Neuronal stem cell (in vitro differentiated cells): Measurements from ENCODE around the gene CNPY1.
A peak's percentile ranks its signal among the peaks of the same experiment; 100 is the strongest.

Source experiments
- DNase-seq: peaks from one replicate; pipeline ENCODE4 v3.0.0-alpha.2; 2013; ENCODE audit warnings: low spot score
- H2AFZ ChIP-seq: one replicate; pipeline ENCODE4 v1.6.1; 2013; ENCODE audit warnings: mild to moderate bottlenecking, low read length, inconsistent platforms
- H2AK5ac ChIP-seq: 2 replicates; pipeline ENCODE4 v1.6.1; 2013; ENCODE audit warnings: low read depth, mild to moderate bottlenecking, inconsistent platforms, low read length, moderate library complexity, mixed read lengths
- H2BK120ac ChIP-seq: 2 replicates; pipeline ENCODE4 v1.6.1; 2013; ENCODE audit warnings: low read depth, mild to moderate bottlenecking, inconsistent platforms, low read length, moderate library complexity, mixed read lengths
- H2BK12ac ChIP-seq: one replicate; pipeline ENCODE4 v1.6.1; 2013; ENCODE audit warnings: low read length, inconsistent platforms
- H2BK15ac ChIP-seq: 2 replicates; pipeline ENCODE4 v1.6.1; 2013; ENCODE audit warnings: mild to moderate bottlenecking, low read length, inconsistent platforms, mixed read lengths
- H2BK5ac ChIP-seq: one replicate; pipeline ENCODE4 v1.6.1; 2013; ENCODE audit warnings: inconsistent platforms, mild to moderate bottlenecking, low read length, moderate library complexity
- H3K14ac ChIP-seq: one replicate; pipeline ENCODE4 v1.6.1; 2013; ENCODE audit warnings: low read length, inconsistent platforms
- H3K18ac ChIP-seq: 2 replicates; pipeline ENCODE4 v1.6.1; 2013; ENCODE audit warnings: low read length, inconsistent platforms
- H3K23ac ChIP-seq: 2 replicates; pipeline ENCODE4 v1.6.1; 2013; ENCODE audit warnings: low read depth, mild to moderate bottlenecking, mixed read lengths, low read length, inconsistent platforms; ENCODE audit not compliant: poor library complexity
- H3K27ac ChIP-seq: replicated peaks from 3 replicates; pipeline ENCODE4 v1.5.1; 2013; ENCODE audit warnings: low read length, inconsistent platforms
- H3K27me3 ChIP-seq, 3 experiments: 2 replicates each; pipeline ENCODE4 v1.6.1; 2013; ENCODE audit warnings: low read length in 3 of 3, mild to moderate bottlenecking in 2 of 3, inconsistent platforms in 1 of 3, low read depth in 1 of 3, mixed read lengths in 1 of 3, moderate library complexity in 1 of 3; ENCODE audit not compliant: control insufficient read depth in 3 of 3, insufficient read depth in 3 of 3
- H3K36me3 ChIP-seq, 2 donors: replicated peaks in 1 of 2; 2 replicates each; pipeline ENCODE4 v1.6.1; 2013; ENCODE audit warnings: low read length in 2 of 2; ENCODE audit not compliant: control insufficient read depth in 2 of 2, insufficient read depth in 2 of 2
- H3K4ac ChIP-seq: 2 replicates; pipeline ENCODE4 v1.6.1; 2013; ENCODE audit warnings: inconsistent platforms, mild to moderate bottlenecking, low read length, moderate library complexity
- H3K4me1 ChIP-seq, 2 donors: 1 replicate in 1 of 2; 2 replicates in 1 of 2; pipeline ENCODE4 v1.6.1; 2013; ENCODE audit warnings: low read length in 2 of 2, low read depth in 1 of 2; ENCODE audit not compliant: control insufficient read depth in 2 of 2, insufficient read depth in 1 of 2
- H3K4me2 ChIP-seq: one replicate; pipeline ENCODE4 v1.6.1; 2013; ENCODE audit warnings: mild to moderate bottlenecking, low read length, inconsistent platforms; ENCODE audit not compliant: insufficient read depth, poor library complexity, severe bottlenecking
- H3K4me3 ChIP-seq, 2 donors: 2 replicates each; pipeline ENCODE4 v1.5.1; 2013; ENCODE audit warnings: low read length in 2 of 2, mild to moderate bottlenecking in 2 of 2, inconsistent platforms in 1 of 2, moderate library complexity in 1 of 2
- H3K79me1 ChIP-seq: one replicate; pipeline ENCODE4 v1.6.1; 2013; ENCODE audit warnings: low read depth, mild to moderate bottlenecking, inconsistent platforms, low read length, moderate library complexity
- H3K9ac ChIP-seq: one replicate; pipeline ENCODE4 v1.6.1; 2013; ENCODE audit warnings: mild to moderate bottlenecking, low read depth, low read length, inconsistent platforms; ENCODE audit not compliant: poor library complexity
- H3K9me3 ChIP-seq, 2 donors: replicated peaks in 1 of 2; 2 replicates each; pipeline versions ENCODE3 to v1.6.1; 2013; ENCODE audit warnings: low read length in 2 of 2, mild to moderate bottlenecking in 2 of 2, inconsistent platforms in 1 of 2, low read depth in 1 of 2, mixed read lengths in 1 of 2, moderate library complexity in 1 of 2; ENCODE audit not compliant: control insufficient read depth in 2 of 2, insufficient read depth in 1 of 2
- H4K8ac ChIP-seq: one replicate; pipeline ENCODE4 v1.6.1; 2013; ENCODE audit warnings: low read depth, mild to moderate bottlenecking, inconsistent platforms, low read length, moderate library complexity
- H4K91ac ChIP-seq: one replicate; pipeline ENCODE4 v1.6.1; 2013; ENCODE audit warnings: low read length, low read depth, mild to moderate bottlenecking, inconsistent platforms; ENCODE audit not compliant: poor library complexity
- WGBS, 2 donors: extraction: QIAGEN DNeasy Blood & Tissue Kit; methylation state at CpG; one replicate each; pipeline ENCODE4 v1.1.7; 2013; ENCODE audit warnings: missing lambda C conversion rate in 2 of 2, mixed read lengths in 1 of 2; ENCODE audit not compliant: insufficient read length in 2 of 2, insufficient replicate concordance in 1 of 2; ENCODE audit errors: extremely low coverage in 2 of 2; 5-methylcytosine and 5-hydroxymethylcytosine counted together

The CNPY1 gene

GRCh38 chr7:155493744-155494538 lies 52.4 kb downstream of the CNPY1 start:
- Histone ChIP-seq H2AFZ (no peak overlapping the region), H2BK5ac (no peak overlapping the region), H3K27me3 (peaks cover 0 to 42% (median 0%) of the 10 kb centered on the region in 3 experiments), H4K8ac (no peak overlapping the region), H3K23ac (no peak overlapping the region), H2AK5ac (no peak overlapping the region), H3K27ac (no peak overlapping the region), H3K79me1 (no peaks in the 10 kb centered on the region), H3K4me1 (peaks cover 17 to 43% of the 10 kb centered on the region in 2 donors), H3K9me3 (no peaks in the 10 kb centered on the region), H3K36me3 (peaks cover 0 to 46% of the 10 kb centered on the region in 2 donors), H3K4ac (no peak overlapping the region), H4K91ac (no peak overlapping the region), H3K18ac (peak overlapping the region; percentile 56), H3K14ac (no peak overlapping the region), H2BK12ac (no peak overlapping the region), H2BK15ac (no peak overlapping the region), H3K4me2 (no peak overlapping the region), H3K9ac (no peak overlapping the region), H3K4me3 (no peak overlapping the region), H2BK120ac (no peak overlapping the region)
- DNase-seq, result no peak
- no CpG with 5 or more reads among the region's 33 CpGs for WGBS, 2 donors

- peaks cover 0 to 31% of the 10 kb centered on the region in 2 donors for H3K36me3 ChIP-seq
- no peak overlapping the region for H3K27ac ChIP-seq
- H3K4ac ChIP-seq, result no peak overlapping the region
- H2AK5ac ChIP-seq, result peak overlapping the region; percentile 31
- H2BK15ac ChIP-seq, result no peak overlapping the region
- DNase-seq, result no peak
- WGBS, 2 donors, result no CpG with 5 or more reads among the region's 11 CpGs
- H3K18ac ChIP-seq, result peak overlapping the region; percentile 81
- peaks cover 17 to 43% of the 10 kb centered on the region in 2 donors for H3K4me1 ChIP-seq
- no peaks in the 10 kb centered on the region for H3K79me1 ChIP-seq
- no peak overlapping the region for H3K23ac ChIP-seq
- H2BK5ac ChIP-seq, result peak overlapping the region; percentile 83
- peak overlapping the region; percentile 10 for H3K9ac ChIP-seq
- peak overlapping the region; percentile 78 for H2AFZ ChIP-seq
- no peak overlapping the region for H4K91ac ChIP-seq
- H2BK120ac ChIP-seq, result no peak overlapping the region
- H3K4me2 ChIP-seq, result no peak overlapping the region
- peaks cover 0 to 28% (median 0%) of the 10 kb centered on the region in 3 experiments for H3K27me3 ChIP-seq
- no peak overlapping the region for H3K14ac ChIP-seq
- no peaks in the 10 kb centered on the region for H3K9me3 ChIP-seq
- no peak overlapping the region for H2BK12ac ChIP-seq
- peak overlapping the region in 1 of 2 donors; percentile 62 for H3K4me3 ChIP-seq
- H4K8ac ChIP-seq, result no peak overlapping the region
Measured at GRCh38 chr7:155491812-155492211, 54.5 kb downstream of the CNPY1 start.

- no peak overlapping the region for H3K9ac ChIP-seq
- no peaks in the 10 kb centered on the region for H3K79me1 ChIP-seq
- peak overlapping the region; percentile 48 for H3K23ac ChIP-seq
- no peak overlapping the region for H2BK15ac ChIP-seq
- no peak overlapping the region for H4K91ac ChIP-seq
- peak overlapping the region; percentile 83 for H2BK5ac ChIP-seq
- peak overlapping the region; percentile 28 for H3K27ac ChIP-seq
- H3K9me3 ChIP-seq, result no peaks in the 10 kb centered on the region
- peaks cover 17 to 41% of the 10 kb centered on the region in 2 donors for H3K4me1 ChIP-seq
- H3K27me3 ChIP-seq, result peaks cover 0 to 28% (median 0%) of the 10 kb centered on the region in 3 experiments
- no peak overlapping the region for H2AK5ac ChIP-seq
- H3K14ac ChIP-seq, result no peak overlapping the region
- H4K8ac ChIP-seq, result peak overlapping the region; percentile 84
- H3K18ac ChIP-seq, result peak overlapping the region; percentile 91
- peak overlapping the region; percentile 88 for H2BK120ac ChIP-seq
- peak overlapping the region; percentile 82 for H2BK12ac ChIP-seq
- peak overlapping the region in 1 of 2 donors; percentile 62 for H3K4me3 ChIP-seq
- peak overlapping the region; percentile 43 for H3K4me2 ChIP-seq
- H2AFZ ChIP-seq, result peak overlapping the region; percentile 78
- DNase-seq, result no peak
- WGBS, 2 donors, result no CpG with 5 or more reads among the region's 47 CpGs
- peaks cover 0 to 29% of the 10 kb centered on the region in 2 donors for H3K36me3 ChIP-seq
- peak overlapping the region; percentile 68 for H3K4ac ChIP-seq
Measured at GRCh38 chr7:155490697-155491628, 55.4 kb downstream of the CNPY1 start.
